MM.1S (cell line): ENCODE measurements around the gene SLC35G3.

ENCODE experiments used
- DNase-seq: peaks from one replicate; pipeline ENCODE4 v3.0.0-alpha.2; 2015
- H2AFZ ChIP-seq: fragments of 300-600 bp; sonication (generic); 2 replicates; pipeline ENCODE4 v1.6.0; 2016; ENCODE audit warnings: antibody characterized with exemption, low read length
- H3F3A ChIP-seq: fragments of 300-600 bp; sonication (generic); 2 replicates; pipeline ENCODE4 v1.6.1; 2016; ENCODE audit warnings: mild to moderate bottlenecking, antibody characterized with exemption, low read length, moderate library complexity, mixed read lengths; ENCODE audit not compliant: insufficient read depth
- H3K27ac ChIP-seq: fragments of 300-600 bp; sonication (generic); 2 replicates; pipeline ENCODE4 v1.5.1; 2016; ENCODE audit warnings: mild to moderate bottlenecking, low read length
- H3K27me3 ChIP-seq: fragments of 300-600 bp; sonication (generic); replicated peaks from 2 replicates; pipeline ENCODE4 v1.6.0; 2016; ENCODE audit warnings: low read length; ENCODE audit not compliant: insufficient read depth
- H3K36me3 ChIP-seq: fragments of 300-600 bp; sonication (generic); replicated peaks from 2 replicates; pipeline ENCODE4 v1.6.1; 2016; ENCODE audit warnings: mild to moderate bottlenecking, low read length, mixed read lengths; ENCODE audit not compliant: insufficient read depth
- H3K4me1 ChIP-seq: fragments of 300-600 bp; sonication (generic); 2 replicates; pipeline ENCODE4 v1.6.1; 2016; ENCODE audit warnings: low read length, mixed read lengths
- H3K4me2 ChIP-seq: fragments of 300-600 bp; sonication (generic); 2 replicates; pipeline ENCODE4 v1.6.0; 2016; ENCODE audit warnings: low read depth, low read length
- H3K4me3 ChIP-seq: fragments of 300-600 bp; sonication (generic); 2 replicates; pipeline ENCODE4 v1.5.1; 2016; ENCODE audit warnings: low read length, mixed read lengths
- H3K79me2 ChIP-seq: fragments of 300-600 bp; sonication (generic); 2 replicates; pipeline ENCODE4 v1.6.1; 2016; ENCODE audit warnings: mixed run types, low read length, mixed read lengths
- H3K9ac ChIP-seq: fragments of 300-600 bp; sonication (generic); 2 replicates; pipeline ENCODE4 v1.6.1; 2016; ENCODE audit warnings: low read length, mixed read lengths
- H3K9me2 ChIP-seq: fragments of 300-600 bp; sonication (generic); replicated peaks from 2 replicates; pipeline ENCODE4 v1.6.1; 2016; ENCODE audit warnings: mild to moderate bottlenecking, low read length, mixed read lengths; ENCODE audit not compliant: insufficient read depth
- H3K9me3 ChIP-seq: fragments of 300-600 bp; sonication (generic); replicated peaks from 2 replicates; pipeline ENCODE4 v1.6.1; 2016; ENCODE audit warnings: mild to moderate bottlenecking, low read length, mixed read lengths; ENCODE audit not compliant: insufficient read depth
- H4K20me1 ChIP-seq: fragments of 300-600 bp; sonication (generic); 2 replicates; pipeline ENCODE4 v1.6.1; 2016; ENCODE audit warnings: mild to moderate bottlenecking, low read length, moderate library complexity, mixed read lengths; ENCODE audit not compliant: insufficient read depth
- EZH2 ChIP-seq: fragments of 300-600 bp; sonication (generic); optimal IDR thresholded peaks from 2 replicates; pipeline ENCODE3; 2017; ENCODE audit warnings: low read depth, mild to moderate bottlenecking, antibody characterized with exemption, low read length, mixed read lengths
- EZH2phosphoT487 ChIP-seq: fragments of 300-600 bp; sonication (generic); IDR thresholded peaks from 2 replicates; pipeline ENCODE4 v1.6.1; 2018; ENCODE audit warnings: antibody characterized with exemption, low read length
- TF ChIP-seq, protein P1 (sequence below): fragments of 300-600 bp; sonication (generic); IDR thresholded peaks from 2 replicates; pipeline ENCODE4 v1.5.1; 2016; ENCODE audit warnings: antibody characterized with exemption, low read length, mixed read lengths

SLC35G3 gene

DNA sequence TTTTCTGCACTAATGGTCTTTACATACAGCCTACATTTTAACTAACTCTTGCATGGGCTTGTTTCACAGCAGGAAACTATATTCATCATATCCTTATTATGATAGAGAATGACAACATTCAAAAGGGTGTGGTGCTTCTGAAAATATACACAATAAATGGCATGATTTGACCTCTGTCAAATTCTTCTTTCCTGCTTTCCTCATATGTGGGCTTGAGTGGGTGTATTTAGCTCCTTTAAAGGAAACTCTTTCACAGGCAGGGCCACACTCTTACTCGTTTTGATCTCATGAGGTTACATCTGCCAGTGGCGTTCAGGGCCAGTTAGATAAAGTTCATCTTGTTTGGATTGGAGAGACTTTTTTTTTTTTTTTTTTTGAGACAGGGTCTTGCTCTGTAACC, 6.1 kb downstream of the SLC35G3 start:
- Histone ChIP-seq H3K27me3 (0 out of 2 replicates have a peak, but pooled peaks cover 4% of the 10 kb centered on the region), H4K20me1 (no peaks in the 10 kb centered on the region), H3K36me3 (no peaks in the 10 kb centered on the region), H3K4me2 (no peak overlapping the region), H3K4me1 (no peaks in the 10 kb centered on the region), H3K9me2 (no peaks in the 10 kb centered on the region), H3K9ac (no peak overlapping the region), H3K27ac (no peak overlapping the region), H3K9me3 (no peaks in the 10 kb centered on the region), H2AFZ (no peak overlapping the region), H3F3A (no peaks in the 10 kb centered on the region), H3K79me2 (no peaks in the 10 kb centered on the region), H3K4me3 (no peak overlapping the region)
- TF ChIP-seq EZH2: no peak
- TF ChIP-seq, protein P1, sequence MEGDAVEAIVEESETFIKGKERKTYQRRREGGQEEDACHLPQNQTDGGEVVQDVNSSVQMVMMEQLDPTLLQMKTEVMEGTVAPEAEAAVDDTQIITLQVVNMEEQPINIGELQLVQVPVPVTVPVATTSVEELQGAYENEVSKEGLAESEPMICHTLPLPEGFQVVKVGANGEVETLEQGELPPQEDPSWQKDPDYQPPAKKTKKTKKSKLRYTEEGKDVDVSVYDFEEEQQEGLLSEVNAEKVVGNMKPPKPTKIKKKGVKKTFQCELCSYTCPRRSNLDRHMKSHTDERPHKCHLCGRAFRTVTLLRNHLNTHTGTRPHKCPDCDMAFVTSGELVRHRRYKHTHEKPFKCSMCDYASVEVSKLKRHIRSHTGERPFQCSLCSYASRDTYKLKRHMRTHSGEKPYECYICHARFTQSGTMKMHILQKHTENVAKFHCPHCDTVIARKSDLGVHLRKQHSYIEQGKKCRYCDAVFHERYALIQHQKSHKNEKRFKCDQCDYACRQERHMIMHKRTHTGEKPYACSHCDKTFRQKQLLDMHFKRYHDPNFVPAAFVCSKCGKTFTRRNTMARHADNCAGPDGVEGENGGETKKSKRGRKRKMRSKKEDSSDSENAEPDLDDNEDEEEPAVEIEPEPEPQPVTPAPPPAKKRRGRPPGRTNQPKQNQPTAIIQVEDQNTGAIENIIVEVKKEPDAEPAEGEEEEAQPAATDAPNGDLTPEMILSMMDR: no peak
- no peak for TF ChIP-seq EZH2phosphoT487
- DNase-seq: no peak

DNA sequence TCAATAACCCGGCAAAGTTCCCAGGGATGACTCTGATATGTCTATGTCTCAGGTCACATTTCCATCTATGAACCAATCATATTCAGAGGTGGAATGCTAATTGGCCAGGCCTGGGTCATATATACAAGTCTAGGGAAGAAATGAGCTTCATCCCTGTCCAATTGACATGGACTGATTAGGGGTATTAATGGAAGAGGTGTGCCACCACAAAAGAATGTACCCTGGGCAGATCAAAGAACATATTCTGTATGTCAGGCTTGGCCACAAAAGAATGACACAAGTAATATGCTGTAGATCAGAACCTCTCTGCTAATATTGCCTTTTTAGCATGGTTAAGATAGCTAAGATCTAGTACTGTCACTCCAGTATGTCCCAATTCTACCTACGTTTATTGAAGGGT, 6.7 kb downstream of the SLC35G3 start:
- no peak overlapping the region for H3K27ac ChIP-seq

DNA sequence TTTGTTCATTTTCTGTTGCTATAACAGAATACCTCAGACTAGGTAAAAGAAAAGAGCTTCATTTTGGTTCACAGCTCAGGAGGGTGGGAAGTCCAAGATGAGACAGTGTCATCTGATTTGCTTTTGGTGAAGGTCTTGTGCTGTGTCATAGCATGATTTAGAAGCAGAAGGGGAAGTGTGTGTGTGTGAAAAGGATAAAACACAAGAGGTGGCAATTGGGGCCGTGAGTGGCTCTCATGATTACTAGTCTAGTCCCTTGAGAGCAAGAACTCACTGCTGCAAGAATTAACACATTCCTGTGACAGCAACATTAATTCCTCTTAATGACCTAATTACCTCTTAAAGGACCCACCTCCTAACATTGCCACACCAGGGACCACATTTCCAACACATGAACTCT, 8.3 kb downstream of the SLC35G3 start:
- Histone ChIP-seq H4K20me1 (no peaks in the 10 kb centered on the region), H3F3A (no peaks in the 10 kb centered on the region), H2AFZ (no peak overlapping the region), H3K4me2 (no peak overlapping the region), H3K79me2 (no peaks in the 10 kb centered on the region), H3K4me1 (no peaks in the 10 kb centered on the region), H3K9me3 (no peaks in the 10 kb centered on the region), H3K9me2 (no peaks in the 10 kb centered on the region), H3K36me3 (no peaks in the 10 kb centered on the region), H3K9ac (no peak overlapping the region), H3K4me3 (no peak overlapping the region), H3K27ac (no peak overlapping the region), H3K27me3 (no peaks in the 10 kb centered on the region)
- TF ChIP-seq, protein P1: no peak
- TF ChIP-seq EZH2: no peak
- TF ChIP-seq EZH2phosphoT487: no peak
- no peak for DNase-seq

More for the DNA sequence above, 6.7 kb downstream of the SLC35G3 start:
- TF ChIP-seq, protein P1: no peak
- no peak for TF ChIP-seq EZH2
- TF ChIP-seq EZH2phosphoT487: no peak
- Histone ChIP-seq H3F3A (no peaks in the 10 kb centered on the region), H3K4me2 (no peak overlapping the region), H4K20me1 (no peaks in the 10 kb centered on the region), H3K79me2 (no peaks in the 10 kb centered on the region), H3K4me1 (no peaks in the 10 kb centered on the region), H3K9ac (no peak overlapping the region), H3K27me3 (0 out of 2 replicates have a peak, but pooled peaks cover 4% of the 10 kb centered on the region), H3K36me3 (no peaks in the 10 kb centered on the region), H3K9me3 (no peaks in the 10 kb centered on the region), H3K4me3 (no peak overlapping the region), H2AFZ (no peak overlapping the region), H3K9me2 (no peaks in the 10 kb centered on the region)
- no peak for DNase-seq
